Measurements from ENCODE around the gene SMAD3. TPM values are rescaled to one million over a fixed set of nuclear protein-coding genes. Genes with fewer than 3 reads are reported as not detected.

Gene SMAD3
- total and polyA plus RNA-seq, 10 of the 15 experiments (the other 5 are each of a cell fraction or from before 2014, with no cell fraction given): 5.6 to 43.2 (median 16.0) TPM

DNA sequence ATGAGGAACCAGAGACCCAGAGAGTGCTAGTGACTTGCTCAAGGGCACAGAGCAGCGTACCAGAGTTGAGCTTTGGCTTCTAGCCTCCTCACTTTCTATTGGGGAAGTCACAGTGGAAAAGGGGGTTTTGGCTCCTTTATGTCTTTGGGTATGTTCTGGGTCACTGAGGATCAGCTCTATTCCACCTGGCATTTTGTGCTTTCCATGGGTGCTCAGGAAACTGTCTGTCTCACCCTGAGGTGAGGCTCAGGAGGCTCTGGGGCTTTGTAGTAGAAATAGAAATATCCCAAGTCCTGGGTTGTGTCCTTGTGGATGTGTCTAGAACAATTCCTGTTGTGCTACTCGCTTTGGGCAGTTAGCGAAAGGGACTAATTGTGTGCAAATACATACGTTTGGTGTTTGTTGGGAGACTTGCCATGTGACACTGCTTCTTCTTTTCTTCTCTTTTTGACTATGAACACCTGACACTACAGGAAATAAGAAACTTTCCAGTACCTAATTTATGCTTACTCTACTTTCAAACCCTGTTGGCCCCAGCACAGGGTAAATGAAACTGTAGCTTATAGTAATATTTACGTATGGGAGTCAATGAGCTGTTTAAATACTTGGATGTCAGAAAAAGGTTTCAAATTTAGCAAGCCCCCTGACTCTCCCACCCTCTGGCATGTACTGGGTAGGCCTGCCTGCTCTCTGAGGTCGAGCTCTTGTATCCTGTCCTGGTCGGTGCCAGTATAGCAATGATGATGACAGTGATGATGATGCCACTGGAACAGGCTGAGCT, 35.6 kb downstream of the SMAD3 start (continued):
- TF ChIP-seq, protein P1, sequence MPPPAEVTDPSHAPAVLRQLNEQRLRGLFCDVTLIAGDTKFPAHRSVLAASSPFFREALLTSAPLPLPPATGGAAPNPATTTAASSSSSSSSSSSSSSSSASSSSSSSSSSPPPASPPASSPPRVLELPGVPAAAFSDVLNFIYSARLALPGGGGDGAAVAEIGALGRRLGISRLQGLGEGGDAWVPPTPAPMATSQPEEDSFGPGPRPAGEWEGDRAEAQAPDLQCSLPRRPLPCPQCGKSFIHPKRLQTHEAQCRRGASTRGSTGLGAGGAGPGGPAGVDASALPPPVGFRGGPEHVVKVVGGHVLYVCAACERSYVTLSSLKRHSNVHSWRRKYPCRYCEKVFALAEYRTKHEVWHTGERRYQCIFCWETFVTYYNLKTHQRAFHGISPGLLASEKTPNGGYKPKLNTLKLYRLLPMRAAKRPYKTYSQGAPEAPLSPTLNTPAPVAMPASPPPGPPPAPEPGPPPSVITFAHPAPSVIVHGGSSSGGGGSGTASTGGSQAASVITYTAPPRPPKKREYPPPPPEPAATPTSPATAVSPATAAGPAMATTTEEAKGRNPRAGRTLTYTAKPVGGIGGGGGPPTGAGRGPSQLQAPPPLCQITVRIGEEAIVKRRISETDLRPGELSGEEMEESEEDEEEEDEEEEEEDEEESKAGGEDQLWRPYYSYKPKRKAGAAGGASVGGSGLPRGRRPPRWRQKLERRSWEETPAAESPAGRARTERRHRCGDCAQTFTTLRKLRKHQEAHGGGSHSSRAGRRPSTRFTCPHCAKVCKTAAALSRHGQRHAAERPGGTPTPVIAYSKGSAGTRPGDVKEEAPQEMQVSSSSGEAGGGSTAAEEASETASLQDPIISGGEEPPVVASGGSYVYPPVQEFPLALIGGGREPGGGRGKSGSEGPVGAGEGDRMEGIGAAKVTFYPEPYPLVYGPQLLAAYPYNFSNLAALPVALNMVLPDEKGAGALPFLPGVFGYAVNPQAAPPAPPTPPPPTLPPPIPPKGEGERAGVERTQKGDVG (CRISPR knock-in tag; IDR thresholded peaks at IDR 0.05): no peak
- TF ChIP-seq HDGF (IDR thresholded peaks at IDR 0.05) (peak; percentile 62; the same call in 1 of the 2 replicates), IRF4 (IDR thresholded peaks at IDR 0.05; ENCODE audit: low read depth, low read length) (peak; percentile 86), MTA2 (IDR thresholded peaks at IDR 0.05; ENCODE audit: low read depth) (peak; percentile 91), EZH2 (IDR thresholded peaks at IDR 0.05; ENCODE audit: borderline replicate concordance, control insufficient read depth, low read depth, low read length) (no peak), EP300 (IDR thresholded peaks at IDR 0.05; ENCODE audit: borderline replicate concordance in 1 of 2, control insufficient read depth in 1 of 2, low read depth in 2 of 2, low read length in 2 of 2) (peak; percentile 96), NBN (IDR thresholded peaks at IDR 0.05) (peak; percentile 70; the same call in 1 of the 2 replicates), RAD51 (IDR thresholded peaks at IDR 0.05) (peak; percentile 97), KAT2A (conservative IDR thresholded peaks at IDR 0.05; ENCODE audit: control insufficient read depth, low read depth, low read length) (no peak), HDAC2 (IDR thresholded peaks at IDR 0.05) (no peak), PAX8 (IDR thresholded peaks at IDR 0.05) (peak; percentile 26; the same call in 1 of the 2 replicates), PAX5 (IDR thresholded peaks at IDR 0.05; ENCODE audit: borderline replicate concordance, low read depth, low read length) (peak; percentile 75; the same call in 1 of the 2 replicates), KDM1A (IDR thresholded peaks at IDR 0.05; ENCODE audit: borderline replicate concordance) (no peak), BACH1 (IDR thresholded peaks at IDR 0.05; ENCODE audit: borderline replicate concordance) (no peak), FOXM1 (IDR thresholded peaks at IDR 0.05; ENCODE audit: low read depth, low read length) (no peak), EED (IDR thresholded peaks at IDR 0.05; ENCODE audit: low read depth) (peak; percentile 94), TBL1XR1 (IDR thresholded peaks at IDR 0.05; ENCODE audit: low read depth, low read length) (peak; percentile 81; the same call in 1 of the 2 replicates)
- TF ChIP-seq, protein P2, sequence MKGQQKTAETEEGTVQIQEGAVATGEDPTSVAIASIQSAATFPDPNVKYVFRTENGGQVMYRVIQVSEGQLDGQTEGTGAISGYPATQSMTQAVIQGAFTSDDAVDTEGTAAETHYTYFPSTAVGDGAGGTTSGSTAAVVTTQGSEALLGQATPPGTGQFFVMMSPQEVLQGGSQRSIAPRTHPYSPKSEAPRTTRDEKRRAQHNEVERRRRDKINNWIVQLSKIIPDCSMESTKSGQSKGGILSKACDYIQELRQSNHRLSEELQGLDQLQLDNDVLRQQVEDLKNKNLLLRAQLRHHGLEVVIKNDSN (IDR thresholded peaks at IDR 0.05; ENCODE audit: borderline replicate concordance, extremely low read length, insufficient read depth, low read depth, low read length): peak; percentile 31
- TF ChIP-seq, protein P3, sequence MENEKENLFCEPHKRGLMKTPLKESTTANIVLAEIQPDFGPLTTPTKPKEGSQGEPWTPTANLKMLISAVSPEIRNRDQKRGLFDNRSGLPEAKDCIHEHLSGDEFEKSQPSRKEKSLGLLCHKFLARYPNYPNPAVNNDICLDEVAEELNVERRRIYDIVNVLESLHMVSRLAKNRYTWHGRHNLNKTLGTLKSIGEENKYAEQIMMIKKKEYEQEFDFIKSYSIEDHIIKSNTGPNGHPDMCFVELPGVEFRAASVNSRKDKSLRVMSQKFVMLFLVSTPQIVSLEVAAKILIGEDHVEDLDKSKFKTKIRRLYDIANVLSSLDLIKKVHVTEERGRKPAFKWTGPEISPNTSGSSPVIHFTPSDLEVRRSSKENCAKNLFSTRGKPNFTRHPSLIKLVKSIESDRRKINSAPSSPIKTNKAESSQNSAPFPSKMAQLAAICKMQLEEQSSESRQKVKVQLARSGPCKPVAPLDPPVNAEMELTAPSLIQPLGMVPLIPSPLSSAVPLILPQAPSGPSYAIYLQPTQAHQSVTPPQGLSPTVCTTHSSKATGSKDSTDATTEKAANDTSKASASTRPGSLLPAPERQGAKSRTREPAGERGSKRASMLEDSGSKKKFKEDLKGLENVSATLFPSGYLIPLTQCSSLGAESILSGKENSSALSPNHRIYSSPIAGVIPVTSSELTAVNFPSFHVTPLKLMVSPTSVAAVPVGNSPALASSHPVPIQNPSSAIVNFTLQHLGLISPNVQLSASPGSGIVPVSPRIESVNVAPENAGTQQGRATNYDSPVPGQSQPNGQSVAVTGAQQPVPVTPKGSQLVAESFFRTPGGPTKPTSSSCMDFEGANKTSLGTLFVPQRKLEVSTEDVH (IDR thresholded peaks at IDR 0.05; ENCODE audit: low read depth, partially characterized antibody): no peak
- TF ChIP-seq, protein P4, sequence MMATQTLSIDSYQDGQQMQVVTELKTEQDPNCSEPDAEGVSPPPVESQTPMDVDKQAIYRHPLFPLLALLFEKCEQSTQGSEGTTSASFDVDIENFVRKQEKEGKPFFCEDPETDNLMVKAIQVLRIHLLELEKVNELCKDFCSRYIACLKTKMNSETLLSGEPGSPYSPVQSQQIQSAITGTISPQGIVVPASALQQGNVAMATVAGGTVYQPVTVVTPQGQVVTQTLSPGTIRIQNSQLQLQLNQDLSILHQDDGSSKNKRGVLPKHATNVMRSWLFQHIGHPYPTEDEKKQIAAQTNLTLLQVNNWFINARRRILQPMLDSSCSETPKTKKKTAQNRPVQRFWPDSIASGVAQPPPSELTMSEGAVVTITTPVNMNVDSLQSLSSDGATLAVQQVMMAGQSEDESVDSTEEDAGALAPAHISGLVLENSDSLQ (IDR thresholded peaks at IDR 0.05): no peak
